Measurements from ENCODE around the gene FAT3.

Gene FAT3

DNA sequence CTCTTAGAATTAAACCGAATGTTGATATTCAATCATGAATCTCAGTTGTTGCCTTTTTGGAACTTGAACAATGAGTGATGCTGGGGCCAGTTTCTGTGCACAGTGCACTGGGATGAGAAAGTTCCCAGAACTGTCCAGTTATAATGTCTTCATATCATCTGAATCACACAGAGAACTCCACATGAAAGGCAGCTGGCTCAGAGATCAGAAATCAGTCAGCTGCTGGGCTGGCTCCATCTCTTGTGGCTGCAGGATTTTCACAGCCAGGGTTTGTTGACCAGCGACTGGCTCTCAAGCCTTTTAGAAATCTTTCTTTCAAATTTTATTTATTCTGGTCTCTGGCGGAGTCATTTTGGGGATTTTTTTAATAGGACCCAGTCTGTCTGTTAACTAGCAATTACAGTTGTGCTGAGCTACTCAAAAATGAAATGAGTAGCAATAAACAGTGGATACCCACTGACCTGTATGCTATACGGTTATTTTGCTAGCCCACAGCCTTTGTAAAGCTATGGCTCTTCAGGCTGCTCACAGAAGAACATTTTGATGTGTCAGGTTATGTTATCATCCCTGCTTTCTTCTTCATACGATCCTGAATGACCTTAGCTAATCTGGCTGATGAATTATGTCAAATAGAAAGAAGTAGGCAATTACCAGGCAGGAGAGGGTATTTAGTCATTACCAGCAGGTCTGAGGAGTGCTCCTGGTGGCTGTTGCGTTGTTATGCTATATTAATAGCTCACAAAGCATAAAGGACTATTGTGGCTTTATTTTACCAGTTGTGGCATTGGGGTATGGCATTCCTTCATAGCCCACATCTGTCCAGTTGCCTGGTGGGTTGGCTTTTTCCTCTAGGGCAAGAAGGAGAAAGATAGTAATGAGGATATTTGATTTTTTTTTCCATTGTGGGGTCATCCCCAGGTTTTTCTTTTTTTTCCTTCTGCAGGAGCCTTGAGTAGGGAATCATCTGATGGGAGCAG, 3.6 kb downstream of the FAT3 start:
- DNase-seq, result peak; percentile 42

DNA sequence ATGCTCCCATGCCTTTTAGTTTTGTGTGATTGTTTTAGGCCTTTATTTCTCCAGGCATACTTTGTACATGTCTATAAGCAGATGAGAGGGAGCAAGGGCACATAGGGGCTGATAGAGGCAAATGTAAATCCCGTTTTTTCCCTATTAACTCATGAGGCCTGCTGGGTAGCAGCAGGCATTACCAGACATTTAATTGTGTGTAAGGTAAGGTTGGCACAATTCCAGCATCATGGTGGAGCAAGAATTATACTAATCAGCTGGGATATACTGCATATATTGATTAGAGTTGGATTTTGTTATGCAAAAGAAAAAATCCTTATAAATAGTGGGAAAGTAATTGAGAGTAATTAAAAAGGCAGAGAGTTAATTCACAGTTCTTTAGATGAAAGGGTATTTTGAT, 12.2 kb downstream of the FAT3 start:
- no peak for DNase-seq

DNA sequence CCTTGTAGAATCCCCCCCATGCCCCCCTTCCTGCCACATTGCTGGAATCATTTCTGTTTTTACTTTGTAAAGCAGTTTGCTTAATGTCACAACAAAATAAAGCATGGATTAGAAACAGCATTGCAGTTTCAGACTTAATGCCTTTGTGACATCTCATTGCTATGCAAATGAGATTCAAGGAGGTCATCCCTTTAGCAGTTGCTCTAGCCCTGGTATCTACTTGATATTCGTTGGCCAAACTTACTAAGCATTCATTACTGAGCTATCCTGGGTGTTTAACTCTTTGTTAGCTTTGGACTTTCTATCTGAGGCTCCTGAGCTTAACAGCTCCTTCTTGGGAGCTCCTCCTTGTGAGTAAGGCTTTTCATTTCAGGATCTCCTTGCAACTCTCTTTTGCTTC, 16.3 kb downstream of the FAT3 start:
- DNase-seq, result no peak

DNA sequence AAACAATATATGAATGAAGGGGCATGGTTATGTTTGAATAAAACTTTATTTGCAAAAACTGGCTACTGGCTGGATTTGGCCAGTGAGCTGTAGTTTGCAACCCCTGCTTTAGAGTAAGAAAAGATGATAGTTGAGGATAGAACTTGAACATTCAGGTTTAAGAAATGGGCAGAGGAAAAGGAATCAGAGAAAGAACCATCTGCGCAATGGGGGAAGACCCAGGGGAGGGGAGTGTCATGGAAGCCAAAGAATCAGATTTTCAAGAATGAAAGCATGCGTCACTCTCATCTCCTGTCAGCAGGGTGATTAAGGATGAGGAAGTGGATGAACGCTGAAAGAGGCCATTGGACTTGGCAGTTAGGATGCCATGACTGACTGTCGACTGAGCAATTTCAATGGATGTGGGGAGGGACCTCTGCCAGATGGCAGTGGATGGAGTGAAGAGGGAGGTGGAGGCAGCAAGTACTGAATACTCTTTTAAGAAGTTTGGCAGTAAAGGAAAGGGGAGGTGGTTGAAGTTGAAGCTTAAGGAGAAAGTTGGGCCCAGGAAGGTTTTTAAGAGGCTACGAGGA, 21.2 kb downstream of the FAT3 start:
- DNase-seq, result no peak

DNA sequence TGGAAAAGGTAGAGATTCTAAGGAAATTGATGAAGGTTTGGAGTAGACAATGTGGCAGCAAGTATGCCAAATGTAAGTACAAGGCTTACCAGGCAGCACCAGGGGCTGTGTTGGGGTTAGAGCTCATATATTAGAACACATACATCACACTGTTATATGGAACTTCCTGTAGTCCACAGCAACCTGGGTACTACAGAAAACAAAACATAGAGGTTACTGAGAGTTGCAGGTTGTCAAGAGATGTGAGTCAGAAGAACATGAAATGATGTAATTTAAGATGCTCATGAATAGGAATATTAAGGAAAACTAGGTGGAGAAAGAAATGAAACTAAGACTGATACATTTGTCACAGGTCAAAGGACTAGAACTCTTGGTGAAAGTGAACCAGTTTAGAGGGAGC, 22.0 kb downstream of the FAT3 start:
- no peak for DNase-seq

DNA sequence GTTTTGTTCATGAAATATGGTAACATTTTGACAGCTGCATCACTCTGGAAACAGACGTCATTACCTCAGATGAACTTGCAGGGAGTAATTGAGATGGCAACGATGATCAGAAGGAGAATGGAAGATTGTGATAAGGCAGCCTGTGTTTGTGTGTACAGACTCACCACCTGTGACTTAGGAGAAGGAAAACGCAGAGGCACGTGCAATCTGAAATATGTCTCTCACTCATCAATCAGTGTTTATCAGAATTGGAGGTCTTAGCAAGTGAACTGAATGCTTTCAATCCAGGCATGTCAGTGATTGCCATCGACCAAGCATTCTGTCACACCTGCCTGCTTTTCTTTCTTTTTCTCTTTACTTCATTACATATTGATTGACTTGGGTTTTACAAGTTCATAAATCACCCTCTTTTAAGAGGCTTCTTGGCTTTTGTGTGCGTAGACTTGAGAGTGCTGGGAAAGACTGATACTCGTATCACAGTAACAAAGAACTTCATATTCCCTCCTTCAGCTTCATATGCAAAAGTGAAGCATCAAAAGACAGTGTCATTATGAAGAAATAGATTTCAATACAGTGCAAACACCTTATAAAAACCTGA, 24.6 kb downstream of the FAT3 start:
- DNase-seq, result no peak

DNA sequence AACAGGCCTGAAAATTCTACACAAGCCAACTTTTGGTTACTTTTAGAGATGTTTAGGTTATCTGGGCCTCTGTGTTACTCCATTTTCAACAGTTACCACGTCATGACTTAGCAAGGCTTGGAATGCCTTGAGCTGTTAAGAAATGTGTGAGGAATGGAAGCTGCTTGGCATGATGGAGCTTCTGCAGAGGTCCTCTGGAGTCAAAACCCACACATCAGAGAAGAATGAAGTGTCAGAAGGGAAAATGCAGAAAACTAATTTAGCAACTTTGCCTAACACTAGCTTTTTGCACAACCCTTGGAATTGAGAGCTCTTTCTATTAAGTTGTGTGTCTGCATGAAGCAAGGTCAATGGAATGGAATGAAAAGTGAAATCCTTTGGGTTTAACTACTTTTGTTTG, 27.4 kb downstream of the FAT3 start:
- no peak for DNase-seq

DNA sequence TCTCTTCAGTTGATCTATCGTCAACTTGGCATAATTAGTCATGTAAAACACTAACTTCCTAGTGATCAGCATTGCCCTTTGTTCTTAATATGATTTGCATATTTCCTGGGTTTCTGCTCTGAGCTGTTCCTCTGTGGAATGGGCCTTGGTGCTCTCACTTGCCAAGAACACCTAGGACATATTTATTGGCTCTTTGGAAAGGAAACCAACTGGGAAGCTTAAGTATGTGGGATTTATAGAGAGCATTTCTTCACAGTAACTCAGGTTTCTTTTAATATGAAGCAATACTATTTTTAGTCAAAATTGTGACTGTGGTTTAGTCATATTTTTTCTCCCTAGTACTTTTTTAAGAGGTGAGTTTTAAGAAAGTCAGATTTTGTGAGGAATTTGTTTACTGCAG, 28.8 kb downstream of the FAT3 start:
- no peak for DNase-seq

DNA sequence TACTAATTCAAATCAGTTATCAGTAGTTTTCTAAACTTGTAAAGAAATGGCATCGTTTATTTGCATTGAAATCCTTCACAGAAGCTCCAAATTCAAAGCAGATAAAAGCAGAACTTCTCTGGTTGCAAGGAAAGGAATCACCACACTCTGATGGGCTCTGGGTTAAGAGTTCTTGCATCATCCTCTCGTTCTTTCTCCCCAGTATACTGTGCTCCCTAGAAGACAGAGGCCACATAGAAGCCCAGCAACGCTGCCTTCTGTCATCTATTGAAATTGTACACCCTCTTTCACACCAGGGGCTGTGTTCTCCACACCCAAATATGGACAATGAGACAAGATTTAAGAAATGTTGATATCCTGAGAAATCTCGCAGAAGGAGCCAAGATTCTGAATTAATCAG, 29.3 kb downstream of the FAT3 start:
- no peak for DNase-seq

DNA sequence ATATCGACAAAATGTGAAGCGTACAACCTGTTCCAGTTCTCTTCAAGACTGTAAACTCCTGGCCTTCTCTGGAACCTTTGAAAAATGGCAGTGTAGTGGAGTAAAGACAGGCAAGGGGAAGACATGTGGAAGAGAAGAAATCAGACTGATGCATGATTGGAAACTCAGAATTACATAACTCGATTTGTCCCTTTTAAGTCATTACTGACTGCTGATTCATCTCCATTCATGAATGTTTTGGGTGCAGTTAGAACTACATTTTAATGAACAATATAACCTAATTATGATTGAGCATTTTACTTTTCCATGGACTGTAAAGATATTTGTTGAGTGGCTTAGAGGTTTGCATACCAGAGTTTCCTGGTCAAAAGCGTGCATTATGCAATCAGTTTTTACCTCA, 32.9 kb downstream of the FAT3 start:
- no peak for DNase-seq

DNA sequence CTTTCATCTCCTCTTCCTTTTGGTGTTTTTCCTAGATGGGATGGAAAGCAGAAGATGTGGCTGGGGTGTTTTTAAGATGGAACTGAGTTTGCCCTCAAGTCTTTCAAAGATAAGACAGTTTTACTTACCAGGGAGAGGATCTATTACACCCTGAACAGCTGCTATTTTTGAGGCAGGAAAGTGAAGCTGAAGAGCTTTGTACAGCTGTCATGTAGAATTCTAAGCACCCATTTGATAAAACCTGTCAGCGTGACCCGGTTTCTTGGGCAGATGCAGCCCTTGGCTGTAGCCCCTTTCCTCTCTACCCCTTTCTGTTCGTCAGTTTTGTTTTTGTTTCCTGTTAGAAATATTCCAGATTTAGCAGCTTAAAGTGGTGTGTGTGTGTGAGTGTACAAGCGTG, 35.2 kb downstream of the FAT3 start:
- no peak for DNase-seq

DNA sequence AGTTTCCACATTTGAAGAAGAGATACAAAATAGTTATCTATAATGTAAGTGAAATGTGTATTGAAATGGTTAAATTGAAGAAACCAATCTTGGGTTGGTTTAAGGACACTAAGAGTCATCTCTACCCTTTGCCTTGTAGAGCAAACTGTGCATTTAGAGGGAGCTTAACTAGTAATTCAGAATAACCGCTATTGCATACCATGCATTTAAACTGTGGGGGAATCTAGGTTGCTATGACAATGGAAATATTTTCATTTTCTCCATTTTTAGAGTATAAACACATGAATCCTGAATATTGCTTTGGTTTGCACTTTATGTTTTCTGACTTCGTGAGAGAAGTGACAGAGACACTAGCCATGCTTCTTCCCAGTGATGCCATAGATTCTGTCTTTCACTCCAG, 39.7 kb downstream of the FAT3 start:
- DNase-seq, result no peak

DNA sequence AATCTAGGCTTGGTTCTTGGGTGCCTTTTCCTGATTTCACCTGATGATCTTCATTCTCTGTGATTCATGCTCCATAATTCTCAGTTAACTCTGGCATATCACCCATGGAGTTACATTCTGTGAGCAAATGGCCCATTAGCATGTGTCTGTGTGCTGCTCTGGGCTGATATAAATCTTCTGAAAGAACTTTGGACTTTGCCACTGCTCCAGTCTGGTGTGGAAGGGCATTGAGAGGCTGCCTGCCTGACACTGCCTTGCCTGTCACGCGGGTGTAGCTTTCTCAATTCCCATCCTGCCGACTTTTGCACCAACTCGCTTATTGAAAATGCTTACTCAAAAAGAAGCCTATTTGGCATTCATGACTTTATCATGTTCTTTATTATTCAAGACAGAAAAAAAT, 42.2 kb downstream of the FAT3 start:
- DNase-seq, result no peak

DNA sequence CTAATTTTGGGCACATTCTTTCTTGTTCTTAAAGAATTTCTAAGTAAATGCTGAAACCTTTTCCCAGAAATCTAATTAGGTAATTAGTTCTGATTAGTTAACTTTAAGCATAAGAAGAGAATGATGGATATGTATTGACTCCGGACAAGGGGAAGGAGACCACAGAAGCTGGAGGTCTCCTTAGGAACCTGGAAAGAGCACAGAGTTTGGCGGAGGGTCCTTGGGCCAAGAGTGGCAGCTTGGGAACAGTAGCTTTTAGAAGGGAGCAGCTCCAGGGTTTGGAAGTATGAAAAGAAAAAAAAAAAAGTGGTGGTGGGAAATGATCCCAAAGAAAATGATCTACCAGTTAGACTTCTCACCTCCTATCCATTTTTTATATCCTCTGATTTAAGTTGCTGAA, 42.7 kb downstream of the FAT3 start:
- DNase-seq, result no peak

DNA sequence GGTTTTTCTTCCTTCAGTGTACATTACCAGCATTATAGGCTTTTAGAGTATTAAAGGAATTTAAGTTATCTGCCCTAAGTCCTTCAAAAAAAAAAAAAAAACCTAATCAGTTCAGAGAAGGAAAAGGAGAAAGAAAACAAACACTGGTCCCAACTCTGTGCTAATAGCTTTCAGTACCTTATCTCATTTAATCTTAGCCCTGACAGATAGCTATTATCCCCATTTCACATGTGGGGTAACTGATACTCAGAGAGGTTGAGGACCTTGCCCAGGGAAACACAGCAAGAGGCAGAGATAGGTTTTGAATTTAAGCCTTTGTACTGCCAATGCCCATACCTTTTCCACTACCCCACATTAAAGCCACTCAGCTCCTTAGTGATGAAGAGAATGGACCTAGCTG, 43.4 kb downstream of the FAT3 start:
- no peak for DNase-seq

DNA sequence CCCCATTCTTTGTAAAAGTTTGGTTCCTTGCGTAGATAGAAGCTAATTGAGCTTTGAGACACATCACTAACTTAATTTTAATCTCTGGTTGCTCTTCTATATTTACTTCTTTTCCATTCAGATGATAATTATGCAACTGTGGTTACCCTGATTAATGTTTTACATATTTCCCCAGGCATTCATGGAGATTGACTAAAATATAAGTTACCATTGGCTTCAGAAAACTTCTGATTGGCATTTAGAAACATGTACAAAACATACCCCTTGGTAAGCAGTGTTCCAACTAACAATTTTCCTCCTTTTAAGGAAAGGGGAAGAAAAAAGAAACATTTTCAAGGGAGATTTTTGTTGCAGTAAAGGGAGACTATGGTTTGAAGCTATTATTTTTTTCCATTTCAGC, 43.9 kb downstream of the FAT3 start:
- DNase-seq, result no peak

DNA sequence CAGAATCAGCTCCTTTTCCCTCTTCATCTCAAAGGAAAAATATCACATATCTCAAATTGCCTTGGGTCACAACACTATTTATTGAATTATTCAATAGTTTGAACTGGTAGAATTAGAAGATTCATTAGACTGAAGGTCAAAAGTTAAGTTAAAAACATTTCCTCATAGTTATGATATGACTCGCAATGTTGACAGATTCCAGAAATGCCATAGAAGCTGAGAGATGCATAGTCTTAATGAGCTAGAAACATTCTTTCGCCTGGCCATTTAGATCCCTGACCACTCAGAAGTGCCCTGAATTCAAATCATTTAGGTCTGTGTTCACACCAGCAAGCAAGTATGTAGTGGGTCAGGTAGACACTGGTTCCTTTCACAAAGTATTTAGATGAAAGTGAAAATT, 44.4 kb downstream of the FAT3 start:
- no peak for DNase-seq

DNA sequence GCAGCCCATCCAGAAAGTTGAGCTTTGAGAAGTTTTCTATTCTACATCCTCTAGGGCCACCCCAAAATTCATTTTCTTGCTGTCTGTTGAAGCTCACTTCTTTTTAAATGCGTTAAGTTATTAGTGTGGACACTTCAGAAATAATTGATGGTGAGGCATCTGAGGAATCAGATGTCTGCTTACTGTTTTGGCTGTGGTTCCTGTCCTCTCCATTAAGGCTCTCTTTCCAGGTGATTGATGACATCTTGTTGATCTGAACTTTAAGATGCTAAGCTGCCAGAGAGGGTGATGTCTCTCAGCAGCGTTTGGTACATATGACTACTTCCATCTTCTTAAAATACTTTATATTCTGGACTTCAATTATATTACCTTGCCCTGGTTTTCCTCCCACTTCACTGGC, 45.2 kb downstream of the FAT3 start:
- DNase-seq, result no peak

DNA sequence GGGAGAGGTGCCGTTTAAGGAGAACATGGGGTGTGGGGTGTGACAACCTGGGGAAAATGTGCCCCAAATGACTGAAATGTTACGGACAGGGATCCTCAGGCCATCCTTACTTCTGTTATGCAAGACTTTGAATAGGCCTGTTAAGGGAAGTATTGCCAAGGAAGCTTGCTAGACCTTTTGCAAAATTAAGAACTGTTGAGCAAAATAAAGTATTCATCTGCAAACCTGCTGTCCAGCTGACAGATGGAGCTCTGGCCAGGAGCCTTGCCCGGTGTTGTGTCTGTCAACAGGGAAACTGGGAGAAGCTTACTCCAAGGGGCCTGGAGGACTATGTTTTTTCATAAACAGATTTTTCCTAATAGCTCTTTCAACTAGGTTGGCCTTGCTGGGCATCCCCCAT, 48.0 kb downstream of the FAT3 start:
- no peak for DNase-seq

All from femur (tissue), 1 donor.